GM12878 (cell line): Measurements from ENCODE around the gene GGTA1. TPM values are rescaled to one million over a fixed set of nuclear protein-coding genes. Genes with fewer than 3 reads are reported as not detected.
"Not testable (repeated sequence)": the region's sequence is repeated elsewhere in the genome, so short reads cannot be mapped to it uniquely, and the experiment has no call there.

Experiments
- ATAC-seq: fragments of 200-7000 bp; cut with Tn5 transposase; 3 replicates; pipeline ENCODE4 v1.9.1; 2020; ENCODE audit warnings: mild to moderate bottlenecking, moderate library complexity
- BruUV-seq: library from RNA; stranded (reverse); fragments of 400-500 nt; replicated peaks from 2 replicates; lab custom pipeline; 2021; lab: Mats Ljungman, UMichigan
- CTCF ChIA-PET: fragments of 300-600 bp; sonication (Branson Sonifier 250); formaldehyde crosslinking; extraction: SDS; loops from one replicate; lab custom pipeline; 2021; ENCODE audit warnings: inconsistent platforms; lab: Yijun Ruan, JAX
- POLR2A ChIA-PET: fragments of 350-600 bp; formaldehyde crosslinking; extraction: SDS; loops from one replicate; lab custom pipeline; 2021; ENCODE audit warnings: inconsistent platforms; lab: Charles Lee
- RAD21 ChIA-PET: fragments of 300-600 bp; sonication (Branson Sonifier 250); formaldehyde crosslinking; loops from one replicate; lab custom pipeline; 2023; ENCODE audit warnings: antibody characterized with exemption; ENCODE audit not compliant: unreplicated experiment; lab: Charles Lee
- SMC1A ChIA-PET: fragments of 300-600 bp; sonication (Branson Sonifier 250); formaldehyde crosslinking; loops from one replicate; lab custom pipeline; 2023; ENCODE audit not compliant: unreplicated experiment, uncharacterized antibody; lab: Charles Lee
- DNase-seq: peaks from one replicate; pipeline ENCODE4 v3.0.0-alpha.2; 2011; ENCODE audit warnings: low read depth, low spot score
- FAIRE-seq: peaks from 3 replicates; lab custom pipeline; 2011; peaks lifted over from hg19 to GRCh38; lab: Jason Lieb, UNC
- H2AFZ ChIP-seq: 2 replicates; pipeline ENCODE4 v1.6.0; 2011; ENCODE audit warnings: low read depth, low read length, control low read depth; ENCODE audit not compliant: control insufficient read depth
- H3K27ac ChIP-seq: 2 replicates; pipeline ENCODE4 v1.5.1; 2011; ENCODE audit warnings: control low read depth; ENCODE audit not compliant: control insufficient read depth, insufficient read depth
- H3K27me3 ChIP-seq, 2 experiments: replicated peaks in 1 of 2; 2 replicates each; pipeline versions ENCODE4 v1.6.0 to v1.6.1; 2011; ENCODE audit warnings: low read length in 1 of 2; ENCODE audit not compliant: control insufficient read depth in 2 of 2, insufficient read depth in 2 of 2
- H3K36me3 ChIP-seq, 2 experiments: 2 replicates each; pipeline ENCODE4 v1.5.1; 2011; ENCODE audit warnings: low read length in 1 of 2; ENCODE audit not compliant: control insufficient read depth in 2 of 2, insufficient read depth in 2 of 2
- H3K4me1 ChIP-seq: 2 replicates; pipeline ENCODE4 v1.6.1; 2011; ENCODE audit warnings: mild to moderate bottlenecking, low read length, moderate library complexity, mixed read lengths; ENCODE audit not compliant: control insufficient read depth, insufficient read depth
- H3K4me2 ChIP-seq: 2 replicates; pipeline ENCODE4 v1.6.0; 2011; ENCODE audit warnings: control low read depth; ENCODE audit not compliant: control insufficient read depth, insufficient read depth
- H3K4me3 ChIP-seq: fragments of 200-600 bp; sonication (generic); 2 replicates; pipeline ENCODE4 v1.5.1; 2016
- H3K79me2 ChIP-seq: 2 replicates; pipeline ENCODE4 v1.6.0; 2011; ENCODE audit warnings: low read length; ENCODE audit not compliant: control insufficient read depth, insufficient read depth
- H3K9ac ChIP-seq: 2 replicates; pipeline ENCODE4 v1.8.0; 2011; ENCODE audit warnings: low read length, control low read depth, mixed read lengths; ENCODE audit not compliant: control insufficient read depth, insufficient read depth
- H3K9me3 ChIP-seq: replicated peaks from 3 replicates; pipeline ENCODE4 v1.5.1; 2011; ENCODE audit warnings: mild to moderate bottlenecking, low read length; ENCODE audit not compliant: control insufficient read depth, insufficient read depth
- H4K20me1 ChIP-seq: 2 replicates; pipeline ENCODE4 v1.6.0; 2011; ENCODE audit not compliant: control insufficient read depth, insufficient read depth
- HCFC1 ChIP-seq: fragments of 150-350 bp; IDR thresholded peaks from 2 replicates; pipeline ENCODE4 v1.6.1; 2014; ENCODE audit warnings: low read length
- REST ChIP-seq: IDR thresholded peaks from 2 replicates; pipeline ENCODE4 v1.6.1; 2012; ENCODE audit warnings: mild to moderate bottlenecking, low read depth, low read length
- WGBS: methylation state at CpG from one replicate; pipeline ENCODE4 v1.1.6; 2016; ENCODE audit warnings: low lambda C conversion rate; ENCODE audit not compliant: insufficient replicate concordance, insufficient coverage; ENCODE audit errors: missing lambda C conversion rate; 5-methylcytosine and 5-hydroxymethylcytosine counted together
- in situ Hi-C: fragments of 300-500 bp; cut with MboI; formaldehyde crosslinking; loops from 9 replicates; pipeline ENCODE4 v1.14.3; 2018; ENCODE audit warnings: mixed read lengths
- intact Hi-C: fragments of 100-400 bp; cut with micrococcal nuclease; formaldehyde crosslinking; loops from one replicate; pipeline ENCODE4 v1.14.2; 2022; ENCODE audit not compliant: unreplicated experiment
- polyA plus RNA-seq, 11 experiments: library from polyadenylated mRNA; depleted of rRNA in 4 of 11; unstranded in 6 of 11; stranded (reverse) in 5 of 11; fragments of >200 nt; fragmentation: Nextera tagmentation in 4 of 11; fragmentation: Illumina TruSeq in 1 of 11; extraction: Ambion mirVana in 4 of 11; extraction: Trizol in 1 of 11; gene quantifications; 1 replicate in 1 of 11; 2 replicates in 10 of 11; pipeline versions ENCODE4 v1.2.1 to v1.2.3, GENCODE V29; 2011 to 2016; ENCODE audit warnings: inconsistent platforms in 2 of 11, missing spikeins in 2 of 11, low read depth in 1 of 11
- total RNA-seq, 4 experiments: library from RNA; depleted of rRNA in 3 of 4; stranded (reverse); fragments of >200 nt in 3 of 4; fragmentation: Illumina TruSeq in 1 of 4; extraction: Trizol in 1 of 4; gene quantifications; 2 replicates each; pipeline versions ENCODE4 v1.2.1 to v1.2.3, GENCODE V29; 2013 to 2021

The GGTA1 gene
- total and polyA plus RNA-seq, 10 of the 15 experiments (the other 5 are each of a cell fraction or from before 2014, with no cell fraction given) = 0.09 to 0.65 (median 0.17) TPM; not detected in 2

- TF ChIP-seq REST = 0 out of 2 replicates have a peak, but pooled peaks have one; percentile 45
- TF ChIP-seq HCFC1 = no peak
- ChIA-PET RAD21 (no interaction called here), SMC1A (no interaction called here), POLR2A (no interaction called here), CTCF (no interaction called here)
- Histone ChIP-seq H3K9me3 (no peaks in the 10 kb centered on the region), H3K79me2 (no peaks in the 10 kb centered on the region), H4K20me1 (no peaks in the 10 kb centered on the region), H3K36me3 (no peaks in the 10 kb centered on the region), H3K4me1 (no peaks in the 10 kb centered on the region), H3K4me2 (no peak overlapping the region), H3K9ac (no peak overlapping the region), H2AFZ (no peak overlapping the region), H3K27ac (no peak overlapping the region), H3K4me3 (no peak overlapping the region), H3K27me3 (no peaks in the 10 kb centered on the region; a peak in 1 of 4 replicates)
- no peak for DNase-seq
- ATAC-seq = no peak
- in situ Hi-C loops (no loop called here), intact Hi-C loops (no loop called here)
- no TSS peak for BruUV-seq
- FAIRE-seq = no peak
- 0% methylated on average over 1 of the region's 1 CpG for WGBS
Measured at GRCh38 chr9:121459513-121459912, 40.1 kb downstream of the GGTA1 start.

- H2AFZ ChIP-seq, H3K9ac ChIP-seq, SMC1A ChIA-PET, H4K20me1 ChIP-seq, RAD21 ChIA-PET, ATAC-seq, H3K4me3 ChIP-seq, intact Hi-C loops, H3K27ac ChIP-seq, H3K36me3 ChIP-seq, BruUV-seq, CTCF ChIA-PET, POLR2A ChIA-PET, H3K4me1 ChIP-seq, DNase-seq, H3K27me3 ChIP-seq, H3K79me2 ChIP-seq, H3K4me2 ChIP-seq, in situ Hi-C loops, FAIRE-seq, H3K9me3 ChIP-seq: not testable (repeated sequence)
- 72% methylated on average over 4 of the region's 4 CpGs for WGBS
Measured at GRCh38 chr9:121458449-121458848, 41.2 kb downstream of the GGTA1 start.
